NB4 (cell line): ENCODE results near the gene TDP2.

ENCODE experiments used
- MYC ChIP-seq: IDR thresholded peaks from 2 replicates; pipeline ENCODE4 v1.6.1; 2011; ENCODE audit warnings: low read depth, low read length
- TF ChIP-seq, protein P1 (sequence below): IDR thresholded peaks from one replicate; pipeline ENCODE4 v1.5.1; 2012; ENCODE audit warnings: low read depth, low read length

DNA sequence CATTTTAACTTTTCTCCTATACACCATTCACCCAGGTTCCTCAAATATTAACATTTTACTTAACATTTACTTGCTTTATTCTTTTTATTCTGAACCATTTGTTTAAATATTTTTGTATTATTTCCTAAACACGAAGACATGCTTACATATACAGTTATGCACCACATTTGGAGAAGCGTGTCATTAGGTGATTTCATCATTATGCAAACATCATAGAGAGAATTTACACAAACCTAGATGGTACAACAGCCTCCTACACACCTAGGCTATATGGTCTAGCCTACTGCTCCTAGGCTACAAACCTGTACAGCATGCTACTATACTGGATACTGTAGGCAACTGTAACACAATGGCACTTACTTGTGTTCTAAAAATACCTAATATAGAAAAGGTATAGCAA, 6.6 kb downstream of the TDP2 start:
- TF ChIP-seq, protein P1, sequence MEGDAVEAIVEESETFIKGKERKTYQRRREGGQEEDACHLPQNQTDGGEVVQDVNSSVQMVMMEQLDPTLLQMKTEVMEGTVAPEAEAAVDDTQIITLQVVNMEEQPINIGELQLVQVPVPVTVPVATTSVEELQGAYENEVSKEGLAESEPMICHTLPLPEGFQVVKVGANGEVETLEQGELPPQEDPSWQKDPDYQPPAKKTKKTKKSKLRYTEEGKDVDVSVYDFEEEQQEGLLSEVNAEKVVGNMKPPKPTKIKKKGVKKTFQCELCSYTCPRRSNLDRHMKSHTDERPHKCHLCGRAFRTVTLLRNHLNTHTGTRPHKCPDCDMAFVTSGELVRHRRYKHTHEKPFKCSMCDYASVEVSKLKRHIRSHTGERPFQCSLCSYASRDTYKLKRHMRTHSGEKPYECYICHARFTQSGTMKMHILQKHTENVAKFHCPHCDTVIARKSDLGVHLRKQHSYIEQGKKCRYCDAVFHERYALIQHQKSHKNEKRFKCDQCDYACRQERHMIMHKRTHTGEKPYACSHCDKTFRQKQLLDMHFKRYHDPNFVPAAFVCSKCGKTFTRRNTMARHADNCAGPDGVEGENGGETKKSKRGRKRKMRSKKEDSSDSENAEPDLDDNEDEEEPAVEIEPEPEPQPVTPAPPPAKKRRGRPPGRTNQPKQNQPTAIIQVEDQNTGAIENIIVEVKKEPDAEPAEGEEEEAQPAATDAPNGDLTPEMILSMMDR, result no peak
- TF ChIP-seq MYC, result no peak
